Central memory CD8-positive, alpha-beta T cell (primary cell): ENCODE measurements around the gene CSF1R.
A peak's percentile ranks its signal among the peaks of the same experiment; 100 is the strongest.

ENCODE experiments used
- ATAC-seq: fragments of 150-1000 bp; cut with Tn5 transposase; replicated peaks from 2 replicates; pipeline ENCODE4 v1.10.0; 2022; ENCODE audit warnings: mild to moderate bottlenecking, moderate FRiP score, moderate number of reproducible peaks; ENCODE audit not compliant: poor library complexity, severe bottlenecking; ENCODE audit errors: extremely low read depth
- DNase-seq, 2 donors: peaks; one replicate each; pipeline ENCODE4 v3.0.0; 2021; ENCODE audit warnings: low spot score in 2 of 2
- H3K27ac Mint-ChIP-seq: one replicate; pipeline ENCODE4 v1.8.0; 2022; ENCODE audit warnings: low read depth, mild to moderate bottlenecking, moderate library complexity, mixed read lengths
- H3K27me3 Mint-ChIP-seq: one replicate; pipeline ENCODE4 v1.8.0; 2022; ENCODE audit warnings: mixed read lengths
- H3K36me3 Mint-ChIP-seq: one replicate; pipeline ENCODE4 v1.8.0; 2022; ENCODE audit warnings: mild to moderate bottlenecking, moderate library complexity, mixed read lengths; ENCODE audit not compliant: insufficient read depth
- H3K4me1 Mint-ChIP-seq: one replicate; pipeline ENCODE4 v1.8.0; 2022; ENCODE audit warnings: mixed read lengths
- H3K4me3 Mint-ChIP-seq: one replicate; pipeline ENCODE4 v1.8.0; 2022; ENCODE audit warnings: mild to moderate bottlenecking, moderate library complexity, mixed read lengths
- H3K9me3 Mint-ChIP-seq: one replicate; pipeline ENCODE4 v1.8.0; 2022; ENCODE audit warnings: mixed read lengths

The CSF1R gene

DNA sequence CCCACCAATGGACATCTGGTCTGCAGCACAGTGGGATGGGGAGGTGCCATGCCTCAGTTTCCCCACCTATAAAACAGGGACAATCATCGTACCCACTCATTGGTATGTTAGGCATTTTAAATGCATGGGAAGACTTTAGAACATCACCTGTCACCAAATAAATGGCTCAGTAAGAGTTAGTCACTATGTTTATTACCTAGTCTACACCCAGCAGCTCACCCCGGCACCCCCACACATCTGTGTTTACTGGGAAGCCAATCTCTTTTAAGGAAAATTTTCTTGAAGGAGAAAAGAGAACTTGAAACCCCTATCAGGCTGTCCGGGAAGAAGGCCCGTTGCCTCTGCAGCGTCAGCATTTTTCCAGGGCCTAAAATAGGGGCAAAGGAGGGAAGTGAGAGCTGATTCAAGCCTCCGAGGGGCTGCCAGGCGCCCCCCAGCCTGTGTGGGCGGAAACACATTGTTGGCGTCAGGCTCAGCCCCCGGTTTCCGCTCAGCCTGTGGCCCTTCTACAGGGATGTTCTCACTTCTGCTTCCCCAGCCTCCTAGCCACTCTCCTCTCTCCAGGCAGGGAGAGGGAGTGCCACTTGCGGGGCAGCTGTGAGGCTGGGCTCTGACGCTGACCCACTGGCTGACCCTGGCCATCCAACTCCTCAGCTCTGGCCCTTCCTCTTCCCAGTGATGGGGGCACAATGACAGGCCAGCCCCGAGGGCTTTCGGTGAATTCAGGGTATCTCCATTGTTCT lies 4.6 kb downstream of the CSF1R start:
- Mint-ChIP-seq H3K36me3 (peaks cover 1% of the 10 kb centered on the region), H3K9me3 (no peaks in the 10 kb centered on the region), H3K4me1 (no peaks in the 10 kb centered on the region), H3K27ac (no peak overlapping the region), H3K27me3 (peaks cover 63% of the 10 kb centered on the region), H3K4me3 (no peak overlapping the region)
- ATAC-seq (peak; percentile 56), DNase-seq (no peak)

- Mint-ChIP-seq H3K4me3 (no peak overlapping the region), H3K27ac (no peak overlapping the region), H3K4me1 (no peaks in the 10 kb centered on the region), H3K27me3 (peaks cover 55% of the 10 kb centered on the region), H3K9me3 (no peaks in the 10 kb centered on the region), H3K36me3 (peaks cover 1% of the 10 kb centered on the region)
- DNase-seq = no peak
- ATAC-seq = no peak
These were observed 5.5 kb downstream of the CSF1R start for GRCh38 chr5:150080696-150081435.

DNA sequence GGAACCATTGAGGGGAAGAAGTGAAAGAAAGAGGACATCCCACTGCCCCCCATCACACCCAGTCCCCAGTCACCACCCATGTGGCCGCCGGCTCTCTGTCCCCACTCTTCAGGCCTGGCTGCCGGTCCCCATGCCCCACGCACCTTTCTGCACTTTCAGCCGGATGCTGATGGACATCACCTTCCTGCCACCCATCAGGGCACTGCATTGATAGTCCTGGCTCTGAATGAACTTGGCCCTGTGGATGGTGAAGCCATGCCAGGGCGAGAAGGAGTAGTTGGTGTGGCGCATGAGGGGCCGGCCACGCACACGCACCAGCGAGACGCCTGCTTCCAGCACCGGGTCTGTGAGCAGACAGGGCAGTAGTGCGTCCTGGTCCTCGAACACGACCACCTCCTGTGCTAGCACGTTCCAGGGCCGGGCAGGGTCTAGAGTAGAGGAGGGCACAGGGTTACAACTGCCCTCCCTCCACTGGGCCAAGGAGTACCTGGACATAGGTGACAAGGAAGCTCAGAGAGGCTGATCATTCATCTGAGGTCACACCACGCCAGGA lies 6.4 kb downstream of the CSF1R start:
- no peak overlapping the region for H3K4me3 Mint-ChIP-seq
- ATAC-seq = no peak
- H3K9me3 Mint-ChIP-seq = no peaks in the 10 kb centered on the region
- H3K4me1 Mint-ChIP-seq = no peaks in the 10 kb centered on the region
- peaks cover 46% of the 10 kb centered on the region for H3K27me3 Mint-ChIP-seq
- peaks cover 1% of the 10 kb centered on the region for H3K36me3 Mint-ChIP-seq
- no peak overlapping the region for H3K27ac Mint-ChIP-seq
- peak in 1 of 2 donors; percentile 2 for DNase-seq

GRCh38 chr5:150078802-150079689 lies 7.3 kb downstream of the CSF1R start:
- H3K4me1 Mint-ChIP-seq = no peaks in the 10 kb centered on the region
- no peak overlapping the region for H3K27ac Mint-ChIP-seq
- H3K4me3 Mint-ChIP-seq = no peak overlapping the region
- peaks cover 1% of the 10 kb centered on the region for H3K36me3 Mint-ChIP-seq
- H3K27me3 Mint-ChIP-seq = peaks cover 43% of the 10 kb centered on the region
- no peaks in the 10 kb centered on the region for H3K9me3 Mint-ChIP-seq
- ATAC-seq = no peak
- DNase-seq = peak in 1 of 2 donors; percentile 4

- H3K27me3 Mint-ChIP-seq = peaks cover 35% of the 10 kb centered on the region
- no peaks in the 10 kb centered on the region for H3K4me1 Mint-ChIP-seq
- H3K36me3 Mint-ChIP-seq = peaks cover 1% of the 10 kb centered on the region
- DNase-seq (peak in 1 of 2 donors; percentile 9), ATAC-seq (no peak)
- no peak overlapping the region for H3K27ac Mint-ChIP-seq
- H3K4me3 Mint-ChIP-seq = no peak overlapping the region
- no peaks in the 10 kb centered on the region for H3K9me3 Mint-ChIP-seq
These were observed 8.2 kb downstream of the CSF1R start for GRCh38 chr5:150077996-150078801.

GRCh38 chr5:150077060-150077459 lies 9.3 kb downstream of the CSF1R start:
- Mint-ChIP-seq H3K4me3 (no peak overlapping the region), H3K36me3 (peaks cover 1% of the 10 kb centered on the region), H3K27ac (no peak overlapping the region), H3K27me3 (peaks cover 23% of the 10 kb centered on the region), H3K9me3 (no peaks in the 10 kb centered on the region), H3K4me1 (no peaks in the 10 kb centered on the region)
- DNase-seq = peak in 1 of 2 donors; percentile 2
- no peak for ATAC-seq

GRCh38 chr5:150075806-150076205 lies 10.5 kb downstream of the CSF1R start:
- DNase-seq (peak in 1 of 2 donors; percentile 11), ATAC-seq (no peak)
- Mint-ChIP-seq H3K27ac (no peak overlapping the region), H3K27me3 (peaks cover 20% of the 10 kb centered on the region), H3K36me3 (peaks cover 1% of the 10 kb centered on the region), H3K4me3 (no peak overlapping the region), H3K4me1 (no peaks in the 10 kb centered on the region), H3K9me3 (no peaks in the 10 kb centered on the region)

- Mint-ChIP-seq H3K27ac (no peak overlapping the region), H3K9me3 (no peaks in the 10 kb centered on the region)
- no peak for ATAC-seq
These were observed 11.1 kb downstream of the CSF1R start for GRCh38 chr5:150075233-150075632.

DNA sequence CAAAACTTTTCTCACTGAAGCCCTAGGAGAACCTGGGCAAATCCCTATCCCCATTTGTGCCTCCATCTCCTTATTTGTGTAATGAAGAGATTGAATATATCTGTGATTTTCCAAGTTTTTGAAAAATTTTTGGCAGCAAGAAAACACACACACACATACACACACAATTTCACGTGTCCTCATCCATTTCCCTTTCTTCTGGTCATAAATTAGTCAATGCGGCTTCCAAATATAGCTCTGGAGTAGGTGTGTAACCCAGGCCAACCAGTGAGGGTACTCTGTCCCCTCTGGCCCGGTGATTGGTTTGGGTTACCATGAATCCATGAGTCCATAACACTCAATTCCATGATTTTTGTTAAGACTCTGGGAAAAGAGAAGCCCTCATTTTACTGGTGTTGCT lies 12.7 kb downstream of the CSF1R start:
- H3K9me3 Mint-ChIP-seq = no peaks in the 10 kb centered on the region
- no peaks in the 10 kb centered on the region for H3K4me1 Mint-ChIP-seq
- peaks cover 1% of the 10 kb centered on the region for H3K36me3 Mint-ChIP-seq
- H3K27ac Mint-ChIP-seq = no peak overlapping the region
- peaks cover 6% of the 10 kb centered on the region for H3K27me3 Mint-ChIP-seq
- DNase-seq = peak in 1 of 2 donors; percentile 1
- no peak for ATAC-seq
- H3K4me3 Mint-ChIP-seq = no peak overlapping the region

More at GRCh38 chr5:150075233-150075632, 11.1 kb downstream of the CSF1R start:
- peaks cover 1% of the 10 kb centered on the region for H3K36me3 Mint-ChIP-seq
- H3K4me1 Mint-ChIP-seq = no peaks in the 10 kb centered on the region
- peaks cover 20% of the 10 kb centered on the region for H3K27me3 Mint-ChIP-seq
- DNase-seq = no peak
- H3K4me3 Mint-ChIP-seq = no peak overlapping the region

GRCh38 chr5:150073086-150073625 lies 13.2 kb downstream of the CSF1R start:
- H3K27me3 Mint-ChIP-seq = peaks cover under 1% of the 10 kb centered on the region
- ATAC-seq = no peak
- no peak overlapping the region for H3K27ac Mint-ChIP-seq
- H3K36me3 Mint-ChIP-seq = no peaks in the 10 kb centered on the region
- H3K4me1 Mint-ChIP-seq = no peaks in the 10 kb centered on the region
- H3K9me3 Mint-ChIP-seq = no peaks in the 10 kb centered on the region
- no peak for DNase-seq
- H3K4me3 Mint-ChIP-seq = no peak overlapping the region

- no peaks in the 10 kb centered on the region for H3K36me3 Mint-ChIP-seq
- H3K27me3 Mint-ChIP-seq = peaks cover 15% of the 10 kb centered on the region
- ATAC-seq = no peak
- no peaks in the 10 kb centered on the region for H3K9me3 Mint-ChIP-seq
- peaks cover 14% of the 10 kb centered on the region for H3K4me1 Mint-ChIP-seq
- DNase-seq = no peak
- no peak overlapping the region for H3K27ac Mint-ChIP-seq
- H3K4me3 Mint-ChIP-seq = no peak overlapping the region
These were observed 15.5 kb downstream of the CSF1R start for GRCh38 chr5:150070821-150071220.
